Islet precursor cell (in vitro differentiated cells): Measurements from ENCODE around the gene GATM.
"Not testable (repeated sequence)": the region's sequence is repeated elsewhere in the genome, so short reads cannot be mapped to it uniquely, and the experiment has no call there.

Experiments used
- DNase-seq: peaks from one replicate; pipeline ENCODE4 v3.0.0-alpha.2; 2018

The GATM gene

DNA sequence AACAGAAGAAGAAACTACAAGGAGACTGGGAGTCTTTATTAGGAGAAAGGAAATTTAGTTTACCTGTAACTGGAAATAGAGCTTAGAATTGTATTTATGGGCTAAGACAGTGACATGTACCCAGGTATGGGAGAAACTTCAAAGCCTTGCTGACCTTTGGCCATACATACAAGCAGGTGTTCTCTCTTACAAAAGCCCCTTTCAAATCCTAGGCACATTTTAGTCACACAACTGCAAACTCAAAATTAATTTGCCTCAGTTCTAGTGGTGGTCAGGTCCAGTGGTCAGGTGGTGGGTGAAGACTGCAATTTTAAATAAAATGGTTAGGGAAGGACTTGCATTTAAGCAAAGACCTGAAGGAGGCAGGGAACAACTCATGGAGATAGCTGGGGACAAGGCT is 30.4 kb downstream of the GATM start:
- DNase-seq, result no peak

DNA sequence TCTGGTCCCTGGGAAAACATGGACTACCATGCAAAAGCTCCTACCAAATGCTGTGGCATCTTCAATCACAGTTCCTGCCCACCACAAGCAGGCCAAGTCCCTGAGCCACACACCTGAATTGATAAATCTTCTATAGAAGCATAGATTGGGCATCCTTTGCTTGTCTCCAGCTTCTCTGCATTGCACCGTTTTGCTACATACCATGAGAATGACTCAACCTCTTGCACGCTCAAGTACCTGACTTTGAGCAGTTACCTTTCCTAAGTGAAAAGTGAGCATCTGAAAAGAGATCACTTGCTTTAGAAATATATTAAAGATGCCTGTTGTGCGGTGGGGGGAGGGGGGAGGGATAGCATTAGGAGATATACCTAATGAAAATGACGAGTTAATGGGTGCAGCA is 31.3 kb downstream of the GATM start:
- no peak for DNase-seq

DNA sequence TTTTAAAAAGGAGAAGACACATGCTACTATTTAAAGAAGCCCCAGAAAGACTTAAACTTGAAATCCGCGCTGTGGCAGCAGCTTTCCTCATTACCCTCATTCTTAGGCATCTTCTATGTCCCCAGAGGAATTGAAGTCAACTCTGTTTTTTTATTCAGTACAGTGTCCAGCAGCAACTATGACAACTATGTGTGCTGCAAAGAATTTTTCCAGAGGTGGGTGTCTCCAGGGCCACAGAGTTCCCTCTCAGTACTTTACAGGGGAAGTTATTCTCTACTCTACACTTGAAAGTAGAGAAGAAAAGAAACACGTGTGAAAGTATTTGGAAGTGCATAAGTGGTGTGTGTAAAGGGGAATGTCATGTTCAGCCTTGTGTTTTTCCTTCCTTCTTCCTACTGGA is 32.0 kb downstream of the GATM start:
- no peak for DNase-seq

DNA sequence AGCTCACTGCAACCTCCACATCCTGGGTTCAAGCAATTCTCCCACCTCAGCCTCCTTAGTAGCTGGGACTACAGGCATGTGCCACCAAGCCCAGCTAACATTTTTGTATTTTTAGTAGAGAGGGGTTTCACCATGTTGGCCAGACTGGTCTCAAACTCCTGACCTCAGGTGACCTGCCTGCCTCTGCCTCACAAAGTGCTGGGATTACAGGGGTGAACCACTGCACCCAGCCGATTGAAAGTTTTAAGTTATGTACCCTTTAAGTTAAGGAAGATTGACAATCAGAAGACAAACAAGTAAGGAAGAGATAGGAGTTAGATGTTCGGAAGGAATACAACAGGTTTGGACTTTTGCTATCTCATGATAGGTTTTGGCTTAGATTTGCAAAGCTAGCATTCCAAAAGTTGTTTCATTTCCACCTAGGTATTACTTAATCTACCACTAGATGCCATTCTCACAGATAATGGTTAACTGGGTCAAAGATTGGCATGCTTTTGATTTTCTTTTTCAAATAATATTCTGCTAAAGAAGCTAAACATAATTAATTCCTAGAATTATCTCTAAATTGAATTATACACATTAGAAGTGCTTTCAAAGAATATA is 35.0 kb downstream of the GATM start:
- DNase-seq, result no peak

DNA sequence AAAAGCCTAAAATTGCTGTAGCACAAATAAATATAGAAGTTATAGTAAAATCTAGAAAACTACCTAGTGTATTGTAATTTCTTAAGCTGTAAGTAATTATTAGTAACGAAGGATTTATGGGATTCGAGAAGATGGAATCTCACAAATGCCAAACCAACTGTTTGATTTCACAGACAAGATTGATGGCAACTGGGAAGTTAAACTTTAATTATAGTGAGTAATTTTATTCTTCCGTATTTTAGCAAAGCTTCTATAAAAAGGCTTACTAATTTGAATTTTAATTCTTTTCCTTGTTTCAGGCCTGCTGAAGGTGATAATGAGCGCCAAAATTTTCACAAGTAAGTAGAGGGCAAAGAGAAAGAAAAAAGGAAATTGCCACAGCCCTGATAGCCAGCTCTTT is 36.6 kb downstream of the GATM start:
- DNase-seq, result no peak

DNA sequence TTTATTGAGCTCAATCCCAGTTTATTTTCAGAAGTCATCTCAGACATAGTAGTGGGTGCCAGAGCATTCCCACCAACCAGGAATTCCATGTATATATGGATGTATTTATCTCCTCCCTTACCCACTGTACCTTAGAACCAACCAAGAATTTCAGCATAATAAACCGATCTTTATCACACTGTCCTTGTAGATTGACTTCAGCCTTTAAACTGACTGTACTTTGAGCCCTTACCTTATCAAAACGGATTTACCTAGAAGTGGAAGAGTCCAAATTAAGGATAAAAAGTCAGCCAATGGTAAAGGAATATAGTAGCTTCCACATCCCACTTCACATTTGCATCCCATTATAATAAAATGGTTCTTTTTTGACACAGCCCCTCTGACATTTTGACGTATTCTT is 37.9 kb downstream of the GATM start:
- no peak for DNase-seq

DNA sequence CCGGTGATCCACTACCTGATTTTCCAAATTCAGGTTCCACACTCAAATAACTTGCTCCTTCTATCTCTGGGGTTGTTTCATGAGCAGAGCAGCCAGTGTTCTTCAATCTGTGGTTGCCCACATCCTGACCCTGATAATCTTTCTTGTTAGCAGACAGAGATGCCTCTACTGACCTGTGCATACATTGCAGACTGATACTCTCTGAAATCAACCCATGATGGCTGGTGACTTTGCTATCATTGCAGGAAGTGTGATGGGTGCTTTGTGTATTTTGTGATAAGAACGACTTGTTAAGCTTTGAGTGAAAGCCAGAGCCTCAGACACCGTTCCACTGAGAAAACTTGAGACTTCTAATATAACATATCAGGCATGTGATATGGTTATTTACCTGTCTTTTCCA is 39.9 kb downstream of the GATM start:
- DNase-seq, result no peak

DNA sequence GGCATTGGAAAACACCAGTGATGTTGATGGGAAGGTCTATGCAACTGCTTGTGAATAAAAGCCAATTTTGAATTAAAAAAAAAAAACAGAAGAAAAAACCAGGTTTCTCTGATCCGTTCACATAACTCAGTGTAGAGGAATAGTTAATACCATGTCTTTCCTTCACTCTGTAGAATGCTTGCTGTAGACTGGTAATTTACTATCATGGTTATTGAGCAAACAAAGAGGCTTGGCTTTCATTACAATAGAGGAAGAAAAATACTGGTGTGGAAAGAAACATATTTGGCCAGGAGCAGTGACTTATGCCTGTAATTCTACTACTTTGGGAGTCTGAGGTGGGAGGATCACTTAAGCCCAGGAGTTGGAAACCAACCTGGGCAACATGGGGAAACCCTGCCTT is 41.1 kb downstream of the GATM start:
- DNase-seq, result no peak

DNA sequence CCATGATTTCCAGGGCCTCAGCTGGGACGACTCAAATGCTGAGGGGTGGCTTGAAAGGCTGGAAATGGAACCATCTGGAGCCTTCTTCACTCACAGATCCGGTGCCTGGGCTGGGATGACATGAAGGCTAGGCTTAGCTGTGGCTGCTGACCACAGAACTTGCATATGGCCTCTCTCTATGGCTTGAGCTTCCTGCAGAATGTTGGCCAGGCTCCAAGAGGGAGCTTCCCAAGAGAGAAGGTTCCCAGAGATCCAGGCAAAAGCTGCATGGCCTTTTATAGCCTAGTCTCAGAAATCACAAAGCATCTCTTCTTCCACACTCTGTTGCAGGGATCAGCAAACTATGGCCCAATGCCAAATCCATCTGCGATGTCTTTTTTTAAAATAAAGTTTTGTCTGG is 44.8 kb downstream of the GATM start:
- no peak for DNase-seq

DNA sequence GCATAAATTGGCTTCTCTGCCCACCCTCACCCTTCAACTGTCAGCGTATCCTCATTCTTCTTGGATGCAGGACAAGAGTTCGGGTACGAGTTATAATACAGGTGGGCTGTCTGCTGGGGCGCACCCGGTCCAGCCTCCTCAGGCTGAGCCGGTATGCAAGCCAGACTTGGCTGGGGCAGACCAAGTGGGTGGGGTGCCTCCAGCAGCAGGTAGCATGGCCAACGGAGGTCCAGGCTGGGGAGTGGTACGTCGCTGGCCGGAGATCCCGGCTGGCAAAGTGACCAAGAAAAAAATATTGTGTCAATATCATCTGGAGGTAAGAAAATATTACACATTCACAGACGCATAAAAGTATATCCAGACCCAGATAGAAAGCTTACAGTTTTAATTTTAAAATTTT is 45.6 kb downstream of the GATM start:
- DNase-seq, result no peak

DNA sequence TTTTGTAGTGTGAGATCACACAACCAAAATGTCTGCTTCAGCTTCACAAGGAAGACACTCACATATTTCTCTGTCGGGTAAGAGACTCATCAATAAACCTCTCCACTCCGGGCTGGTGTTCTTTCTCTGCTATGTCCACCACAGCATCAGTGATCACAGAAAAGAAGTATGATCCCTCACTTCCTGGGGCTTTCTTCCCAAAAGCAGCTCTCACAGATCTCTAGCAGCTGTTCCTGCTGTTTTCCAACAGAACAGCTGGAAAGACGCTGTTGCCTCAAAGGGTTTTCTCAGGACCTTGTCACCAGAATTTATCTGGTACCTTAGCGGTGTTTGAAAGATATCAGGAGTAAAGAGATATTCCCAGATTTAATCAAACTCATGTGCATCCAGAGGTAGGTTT is 46.4 kb downstream of the GATM start:
- no peak for DNase-seq

DNA sequence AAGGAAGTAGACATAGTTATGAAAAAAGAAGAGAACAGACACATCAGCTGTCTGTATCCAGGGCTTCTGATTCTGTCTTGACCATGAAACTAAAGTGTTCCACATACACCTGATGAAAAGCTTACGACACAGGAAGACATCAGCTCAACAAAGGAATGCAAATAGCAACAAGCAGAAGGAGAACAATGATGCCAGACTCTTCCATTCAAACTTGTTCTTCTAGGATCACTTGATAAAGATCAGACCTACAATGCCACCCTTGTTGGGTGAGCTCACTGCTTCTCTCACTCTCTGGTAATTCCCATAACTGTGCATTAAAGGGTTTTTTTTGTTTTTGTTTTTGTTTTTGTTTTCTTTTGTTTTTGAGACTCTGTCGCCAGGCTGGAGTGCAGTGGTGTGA is 49.7 kb downstream of the GATM start:
- no peak for DNase-seq

DNA sequence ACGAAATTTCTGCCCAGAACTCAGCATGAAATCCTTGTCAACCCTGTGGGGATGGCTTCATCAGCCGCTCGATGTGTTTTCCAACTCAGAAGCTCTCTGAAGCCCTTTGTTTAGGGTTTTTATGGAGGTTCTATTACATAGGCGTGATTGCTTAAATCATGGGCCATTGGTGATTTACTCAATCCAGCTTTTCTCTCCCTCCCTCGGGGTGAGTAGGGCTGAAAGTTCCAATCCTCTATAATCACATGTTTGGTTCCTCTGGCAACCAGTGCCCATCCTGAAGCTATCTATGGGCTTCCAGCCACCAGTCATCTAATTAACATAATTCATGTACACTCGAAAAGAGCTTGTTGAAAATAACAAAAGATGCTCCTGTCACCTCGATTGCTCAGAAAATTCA is 51.6 kb downstream of the GATM start:
- no peak for DNase-seq

DNA sequence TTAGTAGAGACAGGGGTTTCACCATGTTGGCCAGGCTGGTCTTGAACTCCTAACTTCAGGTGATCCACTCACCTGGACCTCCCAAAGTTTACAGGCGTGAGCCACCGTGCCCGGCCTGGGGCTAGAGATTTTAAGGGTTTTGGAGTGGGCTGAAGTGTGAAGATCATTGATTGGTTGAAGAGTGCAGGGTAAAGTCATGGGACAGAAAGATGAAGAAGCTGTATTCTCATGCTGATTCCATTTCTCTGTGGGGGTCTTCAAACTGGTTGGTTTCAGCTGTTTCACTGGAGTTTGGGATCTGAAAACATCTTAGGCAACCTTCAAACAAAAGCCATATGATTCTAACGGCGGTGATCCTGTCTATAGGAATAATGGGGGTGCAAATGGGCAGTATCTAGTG is 52.1 kb downstream of the GATM start:
- no peak for DNase-seq

DNA sequence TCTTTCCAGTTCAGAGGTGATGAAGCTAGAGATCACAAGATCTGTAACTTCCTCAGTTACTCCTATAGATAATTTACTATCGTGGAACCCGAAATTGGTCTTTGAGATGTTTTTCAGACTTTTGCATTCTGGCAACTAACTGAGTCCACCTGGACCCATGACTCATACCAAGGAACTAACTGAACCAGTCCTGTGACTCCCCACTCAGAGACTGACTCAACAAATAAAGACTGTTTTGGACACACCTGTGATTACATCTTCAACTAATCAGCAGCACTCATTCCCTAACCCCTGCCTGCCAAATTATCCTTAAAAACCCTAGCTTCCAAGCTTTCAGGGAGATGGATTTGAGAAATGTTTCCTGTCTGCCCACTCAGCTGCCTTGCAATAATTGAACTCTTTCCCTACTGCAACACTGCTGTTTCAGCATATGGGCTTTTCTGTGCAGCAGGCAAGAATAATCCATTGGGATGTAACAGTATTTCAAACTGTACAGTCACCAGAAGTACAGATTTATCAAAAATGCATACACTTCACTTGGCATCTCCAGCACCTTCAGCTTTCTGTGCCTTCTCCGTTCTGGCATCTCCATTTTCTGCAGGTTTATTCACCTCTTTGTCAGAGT is 57.7 kb downstream of the GATM start:
- peak; percentile 57 for DNase-seq

DNA sequence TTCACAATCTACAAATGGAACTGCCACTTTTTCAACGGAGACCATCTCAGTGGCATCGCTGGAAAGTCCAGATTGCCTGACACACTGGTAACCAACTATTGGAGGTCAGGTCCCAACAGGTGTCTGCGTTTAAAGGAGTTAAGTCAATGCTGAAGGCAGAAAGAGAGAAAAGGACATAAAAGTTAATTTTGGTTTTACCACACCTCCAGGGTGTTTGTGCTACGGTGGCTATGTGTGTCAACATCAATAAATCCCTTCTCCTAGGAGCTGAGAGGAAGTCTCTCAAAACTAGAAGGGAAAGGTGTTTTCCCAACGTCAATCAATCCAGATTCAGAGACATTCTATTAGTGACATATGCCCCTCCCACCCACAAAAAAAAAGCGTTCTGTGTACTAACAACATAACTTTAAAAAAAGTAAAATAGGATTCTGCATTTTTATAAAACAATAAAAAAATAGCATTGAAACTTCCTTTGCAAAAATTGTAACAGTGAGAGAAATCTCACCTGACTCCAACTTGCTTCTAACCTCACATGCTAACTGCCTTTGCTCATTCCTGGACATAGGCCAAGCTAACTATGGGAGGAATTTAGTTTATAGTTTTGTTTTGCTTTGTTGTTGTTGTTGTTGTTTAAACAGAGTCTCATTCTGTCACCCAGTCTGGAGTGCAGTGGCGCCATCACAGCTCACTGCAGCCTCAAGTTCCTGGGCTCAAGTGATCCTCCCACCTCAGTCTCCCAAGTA is 58.7 kb downstream of the GATM start:
- no peak for DNase-seq

DNA sequence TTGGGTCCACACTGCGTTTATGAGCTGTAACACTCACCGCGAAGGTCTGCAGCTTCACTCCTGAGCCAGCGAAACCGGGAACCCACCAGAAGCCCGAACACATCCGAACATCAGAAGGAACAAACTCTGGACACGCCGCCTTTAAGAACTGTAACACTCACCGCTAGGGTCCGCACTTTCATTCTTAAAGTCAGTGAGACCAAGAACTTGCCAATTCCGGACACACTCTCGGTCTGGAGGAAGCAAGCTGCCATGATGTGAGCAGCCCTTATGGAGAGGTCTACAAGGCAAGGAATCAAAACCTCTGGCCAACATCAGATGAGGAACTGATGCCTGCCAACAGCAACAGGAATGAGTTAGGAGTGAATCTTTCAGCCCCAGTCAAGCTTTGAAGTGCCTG is 63.4 kb downstream of the GATM start:
- DNase-seq, result peak; percentile 68

DNA sequence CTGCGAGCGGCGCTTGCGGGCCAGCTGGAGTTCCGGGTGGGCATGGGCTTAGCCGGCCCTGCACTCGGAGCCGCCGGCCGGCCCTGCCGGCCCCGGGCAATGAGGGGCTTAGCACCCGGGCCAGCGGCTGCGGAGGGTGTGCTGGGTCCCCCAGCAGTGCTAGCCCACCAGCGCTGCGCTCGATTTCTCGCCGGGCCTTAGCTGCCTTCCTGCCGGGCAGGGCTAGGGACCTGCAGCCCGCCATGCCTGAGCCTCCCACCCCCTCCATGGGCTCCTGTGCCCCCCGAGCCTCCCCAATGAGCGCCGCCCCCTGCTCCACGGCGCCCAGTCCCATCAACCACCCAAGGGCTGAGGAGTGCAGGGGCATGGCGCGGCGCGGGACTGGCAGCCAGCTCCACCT is 64.2 kb downstream of the GATM start:
- DNase-seq, result not testable (repeated sequence)
